ENCODE measurements around the gene GPR180. TPM values are rescaled to one million over a fixed set of nuclear protein-coding genes. Genes with fewer than 3 reads are reported as not detected.

The GPR180 gene
- total RNA-seq, 3 donors from 2014 or later = 2.7 to 4.8 (median 3.8) TPM

GRCh38 chr13:94673851-94674250 is 72.2 kb downstream of the GPR180 start:
- no peak for TF ChIP-seq CTCF (IDR thresholded peaks at IDR 0.05)
- Histone ChIP-seq H3K4me3 (no peak overlapping the region), H3K36me3 (ENCODE audit: low read depth) (no peaks in the 10 kb centered on the region), H3K9me3 (no peaks in the 10 kb centered on the region), H3K4me1 (ENCODE audit: low read depth) (no peaks in the 10 kb centered on the region)
- DNase-seq (no peak), ATAC-seq (no peak)
- intact Hi-C loops (cut with DNase I, micrococcal nuclease) = no loop called here

GRCh38 chr13:94674609-94675348 is 73.1 kb downstream of the GPR180 start:
- no peak overlapping the region for H3K4me3 ChIP-seq
- no peaks in the 10 kb centered on the region for H3K9me3 ChIP-seq
- peak; percentile 49 for TF ChIP-seq CTCF (IDR thresholded peaks at IDR 0.05)
- DNase-seq (peak in 1 of 3 donors; percentile 84), ATAC-seq (no peak)
- intact Hi-C loops (cut with DNase I, micrococcal nuclease) = no loop called here
- no peaks in the 10 kb centered on the region for H3K4me1 ChIP-seq (ENCODE audit: low read depth)
- H3K36me3 ChIP-seq (ENCODE audit: low read depth) = no peaks in the 10 kb centered on the region

GRCh38 chr13:94677799-94678198 is 76.1 kb downstream of the GPR180 start:
- intact Hi-C loops (cut with DNase I, micrococcal nuclease) = no loop called here
- Histone ChIP-seq H3K9me3 (no peaks in the 10 kb centered on the region), H3K4me1 (ENCODE audit: low read depth) (no peaks in the 10 kb centered on the region), H3K4me3 (no peak overlapping the region), H3K36me3 (ENCODE audit: low read depth) (no peaks in the 10 kb centered on the region)
- DNase-seq = no peak
- TF ChIP-seq CTCF (IDR thresholded peaks at IDR 0.05) = no peak
- no peak for ATAC-seq

- DNase-seq (no peak), ATAC-seq (no peak)
- no peak overlapping the region for H3K4me3 ChIP-seq
- H3K4me1 ChIP-seq (ENCODE audit: low read depth) = no peaks in the 10 kb centered on the region
- H3K9me3 ChIP-seq = no peaks in the 10 kb centered on the region
- intact Hi-C loops (cut with DNase I, micrococcal nuclease) = no loop called here
- H3K36me3 ChIP-seq (ENCODE audit: low read depth) = no peaks in the 10 kb centered on the region
- no peak for TF ChIP-seq CTCF (IDR thresholded peaks at IDR 0.05)
Observed at GRCh38 chr13:94678845-94679244, 77.2 kb downstream of the GPR180 start.

- Histone ChIP-seq H3K4me1 (ENCODE audit: low read depth) (no peaks in the 10 kb centered on the region), H3K4me3 (no peak overlapping the region), H3K9me3 (no peaks in the 10 kb centered on the region), H3K36me3 (ENCODE audit: low read depth) (no peaks in the 10 kb centered on the region)
- intact Hi-C loops (cut with DNase I, micrococcal nuclease) = no loop called here
- DNase-seq (no peak), ATAC-seq (no peak)
- TF ChIP-seq CTCF (IDR thresholded peaks at IDR 0.05) = no peak
Observed at GRCh38 chr13:94679614-94680013, 78.0 kb downstream of the GPR180 start.

Data from mucosa of descending colon (tissue), 3 donors.